CD4-positive, alpha-beta T cell (primary cell): ENCODE results near the gene PDE4B. TPM values are rescaled to one million over a fixed set of nuclear protein-coding genes. Genes with fewer than 3 reads are reported as not detected.
"Not testable (repeated sequence)": the region's sequence is repeated elsewhere in the genome, so short reads cannot be mapped to it uniquely, and the experiment has no call there.

ENCODE experiments used
- ATAC-seq: fragments of 200-7000 bp; cut with Tn5 transposase; one replicate; pipeline ENCODE4 v1.10.0; 2022; ENCODE audit warnings: mild to moderate bottlenecking; ENCODE audit not compliant: poor library complexity
- CTCF ChIA-PET: fragments of 350-600 bp; sonication (Branson Sonifier 250); formaldehyde crosslinking; loops from one replicate; lab custom pipeline; 2021; ENCODE audit warnings: antibody characterized with exemption, inconsistent platforms; lab: Charles Lee
- POLR2A ChIA-PET: fragments of 350-600 bp; sonication (Branson Sonifier 250); formaldehyde crosslinking; loops from one replicate; lab custom pipeline; 2021; ENCODE audit warnings: antibody characterized with exemption, inconsistent platforms; lab: Charles Lee
- DNase-seq, 14 experiments: peaks; one replicate each; pipeline ENCODE4 v3.0.0-alpha.2; 2013 to 2020; ENCODE audit warnings: mixed read lengths in 2 of 14
- H3K27ac ChIP-seq, 2 donors: one replicate each; pipeline versions ENCODE4 v1.5.1 to v1.7.0; 2013; ENCODE audit warnings: low read length in 2 of 2, low read depth in 1 of 2, mild to moderate bottlenecking in 1 of 2
- H3K27me3 ChIP-seq, 2 experiments: 1 replicate in 1 of 2; 2 replicates in 1 of 2; pipeline versions ENCODE4 v1.6.1 to v1.7.0; 2013; ENCODE audit warnings: low read length in 2 of 2, control low read depth in 1 of 2, mild to moderate bottlenecking in 1 of 2, moderate library complexity in 1 of 2; ENCODE audit not compliant: insufficient read depth in 2 of 2, control insufficient read depth in 1 of 2
- H3K36me3 ChIP-seq: one replicate; pipeline ENCODE4 v1.6.1; 2013; ENCODE audit warnings: low read length, control low read depth; ENCODE audit not compliant: insufficient read depth
- H3K4me1 ChIP-seq: one replicate; pipeline ENCODE4 v1.6.1; 2013; ENCODE audit warnings: low read length, control low read depth; ENCODE audit not compliant: insufficient read depth
- H3K4me3 ChIP-seq: one replicate; pipeline ENCODE4 v1.5.1; 2013; ENCODE audit warnings: mild to moderate bottlenecking, low read length, moderate library complexity
- H3K9me3 ChIP-seq, 2 experiments: 1 replicate in 1 of 2; 2 replicates in 1 of 2; pipeline versions ENCODE4 v1.6.1 to v1.7.0; 2013; ENCODE audit warnings: low read length in 2 of 2, mild to moderate bottlenecking in 2 of 2, control low read depth in 1 of 2, moderate library complexity in 1 of 2; ENCODE audit not compliant: control insufficient read depth in 1 of 2, insufficient read depth in 1 of 2
- H3K27ac Mint-ChIP-seq: one replicate; pipeline ENCODE4 v1.8.0; 2020; ENCODE audit warnings: mixed read lengths
- H3K27me3 Mint-ChIP-seq: one replicate; pipeline ENCODE4 v1.8.0; 2021; ENCODE audit warnings: mixed read lengths
- H3K36me3 Mint-ChIP-seq: one replicate; pipeline ENCODE4 v1.8.0; 2021; ENCODE audit warnings: low read depth, mixed read lengths
- H3K4me1 Mint-ChIP-seq: one replicate; pipeline ENCODE4 v1.8.0; 2021; ENCODE audit warnings: low read depth, mixed read lengths
- H3K4me3 Mint-ChIP-seq: one replicate; pipeline ENCODE4 v1.8.0; 2020; ENCODE audit warnings: mild to moderate bottlenecking, mixed read lengths
- H3K9me3 Mint-ChIP-seq: one replicate; pipeline ENCODE4 v1.8.0; 2020; ENCODE audit warnings: mixed read lengths
- intact Hi-C, 2 experiments: fragments of 100-400 bp; cut with DNase I in 1 of 2; cut with micrococcal nuclease in 1 of 2; formaldehyde crosslinking; loops; one replicate each; pipeline versions ENCODE4 v1.15.1 to v1.9.0; 2023 to 2025; cut with DNase I, micrococcal nuclease
- total RNA-seq, 174 experiments: library from RNA in 2 of 174; stranded (reverse) in 2 of 174; gene quantifications; one replicate each; pipeline ENCODE4 v1.2.3 and lab custom pipeline; 2021 to 2026
- TF ChIP-seq, protein P1 (sequence below): fragments of 200-600 bp; IDR thresholded peaks from one replicate; pipeline ENCODE4 v1.8.0; 2022; ENCODE audit warnings: antibody characterized with exemption, mild to moderate bottlenecking

The PDE4B gene
- total RNA-seq, 2 experiments from 2014 or later = 155 to 159 TPM

- TF ChIP-seq, protein P1, sequence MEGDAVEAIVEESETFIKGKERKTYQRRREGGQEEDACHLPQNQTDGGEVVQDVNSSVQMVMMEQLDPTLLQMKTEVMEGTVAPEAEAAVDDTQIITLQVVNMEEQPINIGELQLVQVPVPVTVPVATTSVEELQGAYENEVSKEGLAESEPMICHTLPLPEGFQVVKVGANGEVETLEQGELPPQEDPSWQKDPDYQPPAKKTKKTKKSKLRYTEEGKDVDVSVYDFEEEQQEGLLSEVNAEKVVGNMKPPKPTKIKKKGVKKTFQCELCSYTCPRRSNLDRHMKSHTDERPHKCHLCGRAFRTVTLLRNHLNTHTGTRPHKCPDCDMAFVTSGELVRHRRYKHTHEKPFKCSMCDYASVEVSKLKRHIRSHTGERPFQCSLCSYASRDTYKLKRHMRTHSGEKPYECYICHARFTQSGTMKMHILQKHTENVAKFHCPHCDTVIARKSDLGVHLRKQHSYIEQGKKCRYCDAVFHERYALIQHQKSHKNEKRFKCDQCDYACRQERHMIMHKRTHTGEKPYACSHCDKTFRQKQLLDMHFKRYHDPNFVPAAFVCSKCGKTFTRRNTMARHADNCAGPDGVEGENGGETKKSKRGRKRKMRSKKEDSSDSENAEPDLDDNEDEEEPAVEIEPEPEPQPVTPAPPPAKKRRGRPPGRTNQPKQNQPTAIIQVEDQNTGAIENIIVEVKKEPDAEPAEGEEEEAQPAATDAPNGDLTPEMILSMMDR = no peak
- H3K9me3 Mint-ChIP-seq = peaks cover 3% of the 10 kb centered on the region
- no peaks in the 10 kb centered on the region for H3K27me3 Mint-ChIP-seq
- intact Hi-C loops = no loop called here
- ATAC-seq (no peak), DNase-seq (no peak)
- ChIA-PET POLR2A (no interaction called here), CTCF (no interaction called here)
- H3K27me3 ChIP-seq = no peaks in the 10 kb centered on the region
- no peak overlapping the region for H3K4me3 Mint-ChIP-seq
- H3K4me1 Mint-ChIP-seq = no peaks in the 10 kb centered on the region
- H3K4me3 ChIP-seq = no peak overlapping the region
- no peaks in the 10 kb centered on the region for H3K36me3 Mint-ChIP-seq
- no peaks in the 10 kb centered on the region for H3K36me3 ChIP-seq
- peaks cover 8 to 9% of the 10 kb centered on the region in 2 experiments for H3K9me3 ChIP-seq
- no peak overlapping the region for H3K27ac ChIP-seq
- H3K27ac Mint-ChIP-seq = no peak overlapping the region
- H3K4me1 ChIP-seq = no peaks in the 10 kb centered on the region
Measured at GRCh38 chr1:65850281-65850680, 57.6 kb downstream of the PDE4B start.

DNA sequence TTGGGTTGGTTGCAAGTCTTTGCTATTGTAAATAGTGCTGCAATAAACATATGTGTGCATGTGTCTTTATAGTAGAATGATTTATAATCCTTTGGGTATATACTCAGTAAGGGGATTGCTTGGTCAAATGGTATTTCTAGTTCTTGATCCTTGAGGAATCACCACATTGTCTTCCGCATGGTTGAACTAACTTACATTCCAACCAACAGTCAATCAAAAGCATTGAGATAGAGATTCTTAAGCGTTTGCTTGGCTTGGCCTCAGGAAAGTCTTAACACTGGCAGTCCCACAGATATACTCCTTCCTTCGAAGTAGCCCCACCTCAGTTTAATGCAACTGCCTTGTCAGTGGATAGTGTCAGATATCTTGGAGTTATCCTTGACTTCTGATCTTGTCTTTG is 63.9 kb downstream of the PDE4B start:
- ATAC-seq, H3K36me3 ChIP-seq, H3K4me3 ChIP-seq, DNase-seq, POLR2A ChIA-PET, H3K27me3 ChIP-seq, H3K27ac Mint-ChIP-seq, H3K9me3 Mint-ChIP-seq, H3K4me1 ChIP-seq, H3K4me1 Mint-ChIP-seq, H3K27me3 Mint-ChIP-seq, H3K4me3 Mint-ChIP-seq, CTCF ChIA-PET, H3K9me3 ChIP-seq, intact Hi-C loops, H3K36me3 Mint-ChIP-seq, H3K27ac ChIP-seq: not testable (repeated sequence)

DNA sequence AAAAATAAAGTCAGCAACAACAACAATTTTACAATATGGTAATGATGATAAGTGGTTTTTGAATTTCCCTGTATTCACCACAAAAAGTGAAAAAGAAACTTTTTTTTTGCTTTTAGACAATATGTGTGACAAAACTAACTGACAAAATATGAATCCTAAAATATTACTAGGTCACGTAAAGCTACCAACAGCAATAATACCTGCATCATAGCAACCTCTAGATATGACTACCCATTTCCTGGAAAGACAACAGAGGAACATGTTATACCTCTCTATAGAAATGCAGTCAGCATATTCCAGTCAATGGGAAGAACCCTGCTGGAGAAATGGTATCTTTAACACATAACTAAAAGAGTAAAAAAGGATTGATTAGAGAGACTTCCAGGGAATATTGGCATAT is 73.7 kb downstream of the PDE4B start:
- Mint-ChIP-seq H3K27ac (no peak overlapping the region), H3K9me3 (peaks cover 9% of the 10 kb centered on the region), H3K27me3 (peaks cover 25% of the 10 kb centered on the region), H3K4me1 (no peaks in the 10 kb centered on the region), H3K4me3 (no peak overlapping the region), H3K36me3 (no peaks in the 10 kb centered on the region)
- ChIA-PET CTCF (no interaction called here), POLR2A (no interaction called here)
- no peaks in the 10 kb centered on the region for H3K36me3 ChIP-seq
- intact Hi-C loops = no loop called here
- DNase-seq = no peak
- peaks cover 5 to 9% of the 10 kb centered on the region in 2 experiments for H3K9me3 ChIP-seq
- H3K27ac ChIP-seq = no peak overlapping the region
- peaks cover 0 to 6% of the 10 kb centered on the region in 2 experiments for H3K27me3 ChIP-seq
- no peak for ATAC-seq
- H3K4me1 ChIP-seq = no peaks in the 10 kb centered on the region
- TF ChIP-seq, protein P1 = no peak
- H3K4me3 ChIP-seq = no peak overlapping the region

- ATAC-seq = no peak
- H3K27ac ChIP-seq = no peak overlapping the region
- POLR2A ChIA-PET = no interaction called here
- H3K4me3 ChIP-seq = no peak overlapping the region
- no peaks in the 10 kb centered on the region for H3K4me1 ChIP-seq
- H3K9me3 ChIP-seq = no peaks in the 10 kb centered on the region
- no peak overlapping the region for H3K27ac Mint-ChIP-seq
- H3K27me3 ChIP-seq = no peaks in the 10 kb centered on the region
- peaks cover 15% of the 10 kb centered on the region for H3K27me3 Mint-ChIP-seq
- no peak overlapping the region for H3K4me3 Mint-ChIP-seq
- H3K36me3 ChIP-seq = no peaks in the 10 kb centered on the region
- intact Hi-C loops = no loop called here
- TF ChIP-seq, protein P1 = no peak
- DNase-seq = no peak
- H3K9me3 Mint-ChIP-seq = no peaks in the 10 kb centered on the region
- H3K36me3 Mint-ChIP-seq = no peaks in the 10 kb centered on the region
- CTCF ChIA-PET = no interaction called here
- H3K4me1 Mint-ChIP-seq = no peaks in the 10 kb centered on the region
Measured at GRCh38 chr1:65872301-65872700, 79.6 kb downstream of the PDE4B start.

DNA sequence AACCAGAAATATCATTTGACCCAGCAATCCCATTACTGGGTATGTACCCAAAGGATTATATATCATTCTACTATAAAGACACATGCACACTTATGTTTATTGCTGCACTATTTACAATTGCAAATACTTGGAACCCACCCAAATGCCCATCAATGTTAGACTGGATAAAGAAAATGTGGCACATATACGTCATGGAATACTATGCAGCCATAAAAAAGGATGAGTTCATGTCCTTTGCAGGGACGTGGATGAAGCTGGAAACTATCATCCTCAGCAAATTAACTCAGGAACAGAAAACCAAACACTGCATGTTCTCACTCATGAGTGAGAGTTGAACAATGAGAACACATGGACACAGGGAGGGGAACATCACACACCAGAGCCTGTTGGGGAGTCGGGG is 85.6 kb downstream of the PDE4B start:
- H3K4me3 ChIP-seq, H3K9me3 ChIP-seq, H3K27me3 ChIP-seq, DNase-seq, H3K27me3 Mint-ChIP-seq, H3K4me3 Mint-ChIP-seq, H3K36me3 ChIP-seq, ATAC-seq, H3K9me3 Mint-ChIP-seq, H3K27ac ChIP-seq, H3K27ac Mint-ChIP-seq, POLR2A ChIA-PET, intact Hi-C loops, H3K4me1 ChIP-seq, H3K4me1 Mint-ChIP-seq, H3K36me3 Mint-ChIP-seq, CTCF ChIA-PET: not testable (repeated sequence)
